ENCODE measurements around the gene NR4A1. TPM values are rescaled to one million over a fixed set of nuclear protein-coding genes. Genes with fewer than 3 reads are reported as not detected.

The NR4A1 gene
- total and polyA plus RNA-seq, 4 donors: 48.2 to 677 (median 284) TPM

- intact Hi-C loops (cut with DNase I): loop anchor here (2.0 kb wide), 3 partner anchors 19 to 59 kb away; no protein-coding TSS in a partner anchor
- H3K4me3 ChIP-seq (ENCODE audit: low read length in 2 of 2): no peak overlapping the region
- H3K4me1 ChIP-seq (ENCODE audit: control insufficient read depth in 1 of 2, insufficient read depth in 2 of 2, low read length in 2 of 2): no peaks in the 10 kb centered on the region
- no peaks in the 10 kb centered on the region for H3K9me3 ChIP-seq (ENCODE audit: control insufficient read depth, low read length)
- no peaks in the 10 kb centered on the region for H3K27me3 ChIP-seq (ENCODE audit: control insufficient read depth in 1 of 2, insufficient read depth in 2 of 2, low read length in 1 of 2)
- no peak overlapping the region for H3K27ac ChIP-seq (ENCODE audit: low read depth in 1 of 2, low read length in 2 of 2)
- WGBS, 2 donors: 26 to 27% methylated on average over 20 of the region's 20 CpGs
- ATAC-seq (ENCODE audit: low FRiP score) (peak; percentile 0), DNase-seq (no peak)
- H3K36me3 ChIP-seq (ENCODE audit: control insufficient read depth in 1 of 2, insufficient read depth in 2 of 2, low read length in 1 of 2): no peaks in the 10 kb centered on the region
Measured at GRCh38 chr12:52023976-52024688, 27.1 kb upstream of the NR4A1 start.

GRCh38 chr12:52024845-52025230, 26.4 kb upstream of the NR4A1 start:
- Histone ChIP-seq H3K4me3 (ENCODE audit: low read length in 2 of 2) (no peak overlapping the region), H3K4me1 (ENCODE audit: control insufficient read depth in 1 of 2, insufficient read depth in 2 of 2, low read length in 2 of 2) (no peaks in the 10 kb centered on the region), H3K27ac (ENCODE audit: low read depth in 1 of 2, low read length in 2 of 2) (no peak overlapping the region), H3K27me3 (ENCODE audit: control insufficient read depth in 1 of 2, insufficient read depth in 2 of 2, low read length in 1 of 2) (no peaks in the 10 kb centered on the region), H3K9me3 (ENCODE audit: control insufficient read depth, low read length) (no peaks in the 10 kb centered on the region), H3K36me3 (ENCODE audit: control insufficient read depth in 1 of 2, insufficient read depth in 2 of 2, low read length in 1 of 2) (no peaks in the 10 kb centered on the region)
- WGBS, 2 donors: 67 to 68% methylated on average over 15 of the region's 15 CpGs
- ATAC-seq (ENCODE audit: low FRiP score) (peak; percentile 51), DNase-seq (peak in 1 of 2 donors; percentile 74)
- intact Hi-C loops (cut with DNase I): loop anchor here (1.0 to 2.0 kb wide), 5 partner anchors 26 to 58 kb away; partner anchors contain the start of genes ATG101 (in 1 of the 2) and NR4A1 (in 1 of the 2)

- Histone ChIP-seq H3K27ac (ENCODE audit: low read depth in 1 of 2, low read length in 2 of 2) (no peak overlapping the region), H3K36me3 (ENCODE audit: control insufficient read depth in 1 of 2, insufficient read depth in 2 of 2, low read length in 1 of 2) (no peaks in the 10 kb centered on the region), H3K4me1 (ENCODE audit: control insufficient read depth in 1 of 2, insufficient read depth in 2 of 2, low read length in 2 of 2) (no peaks in the 10 kb centered on the region), H3K9me3 (ENCODE audit: control insufficient read depth, low read length) (no peaks in the 10 kb centered on the region), H3K27me3 (ENCODE audit: control insufficient read depth in 1 of 2, insufficient read depth in 2 of 2, low read length in 1 of 2) (no peaks in the 10 kb centered on the region), H3K4me3 (ENCODE audit: low read length in 2 of 2) (no peak overlapping the region)
- intact Hi-C loops (cut with DNase I): no loop called here
- ATAC-seq (ENCODE audit: low FRiP score) (no peak), DNase-seq (no peak)
- WGBS, 2 donors: 31 to 35% methylated on average over 5 of the region's 5 CpGs
Measured at GRCh38 chr12:52026263-52026662, 25.0 kb upstream of the NR4A1 start.

- Histone ChIP-seq H3K27ac (ENCODE audit: low read depth in 1 of 2, low read length in 2 of 2) (no peak overlapping the region), H3K9me3 (ENCODE audit: control insufficient read depth, low read length) (no peaks in the 10 kb centered on the region), H3K4me1 (ENCODE audit: control insufficient read depth in 1 of 2, insufficient read depth in 2 of 2, low read length in 2 of 2) (peaks cover 0 to 3% of the 10 kb centered on the region in 2 donors), H3K27me3 (ENCODE audit: control insufficient read depth in 1 of 2, insufficient read depth in 2 of 2, low read length in 1 of 2) (no peaks in the 10 kb centered on the region), H3K4me3 (ENCODE audit: low read length in 2 of 2) (no peak overlapping the region), H3K36me3 (ENCODE audit: control insufficient read depth in 1 of 2, insufficient read depth in 2 of 2, low read length in 1 of 2) (no peaks in the 10 kb centered on the region)
- DNase-seq (no peak), ATAC-seq (ENCODE audit: low FRiP score) (no peak)
- WGBS, 2 donors: 76 to 77% methylated on average over 12 of the region's 12 CpGs
- intact Hi-C loops (cut with DNase I): no loop called here
Measured at GRCh38 chr12:52027085-52027843, 24.0 kb upstream of the NR4A1 start.

GRCh38 chr12:52029685-52030084, 21.6 kb upstream of the NR4A1 start:
- DNase-seq: no peak
- H3K4me3 ChIP-seq (ENCODE audit: low read length in 2 of 2): no peak overlapping the region
- intact Hi-C loops (cut with DNase I): loop anchor here in 1 of 2 donors (1.0 kb wide), 1 partner anchor 53 kb away; no protein-coding TSS in a partner anchor
- 28 to 32% methylated on average over 4 of the region's 4 CpGs for WGBS, 2 donors
- ATAC-seq (ENCODE audit: low FRiP score): no peak
- no peaks in the 10 kb centered on the region for H3K27me3 ChIP-seq (ENCODE audit: control insufficient read depth in 1 of 2, insufficient read depth in 2 of 2, low read length in 1 of 2)
- H3K27ac ChIP-seq (ENCODE audit: low read depth in 1 of 2, low read length in 2 of 2): no peak overlapping the region
- peaks cover 0 to 4% of the 10 kb centered on the region in 2 donors for H3K4me1 ChIP-seq (ENCODE audit: control insufficient read depth in 1 of 2, insufficient read depth in 2 of 2, low read length in 2 of 2)
- H3K9me3 ChIP-seq (ENCODE audit: control insufficient read depth, low read length): no peaks in the 10 kb centered on the region
- H3K36me3 ChIP-seq (ENCODE audit: control insufficient read depth in 1 of 2, insufficient read depth in 2 of 2, low read length in 1 of 2): no peaks in the 10 kb centered on the region

GRCh38 chr12:52032446-52032803, 18.8 kb upstream of the NR4A1 start:
- Histone ChIP-seq H3K4me1 (ENCODE audit: control insufficient read depth in 1 of 2, insufficient read depth in 2 of 2, low read length in 2 of 2) (peaks cover 0 to 4% of the 10 kb centered on the region in 2 donors), H3K4me3 (ENCODE audit: low read length in 2 of 2) (no peak overlapping the region), H3K27me3 (ENCODE audit: control insufficient read depth in 1 of 2, insufficient read depth in 2 of 2, low read length in 1 of 2) (no peaks in the 10 kb centered on the region), H3K9me3 (ENCODE audit: control insufficient read depth, low read length) (no peaks in the 10 kb centered on the region), H3K36me3 (ENCODE audit: control insufficient read depth in 1 of 2, insufficient read depth in 2 of 2, low read length in 1 of 2) (no peaks in the 10 kb centered on the region), H3K27ac (ENCODE audit: low read depth in 1 of 2, low read length in 2 of 2) (peak overlapping the region; percentile 22 to 78)
- peak; percentile 73 to 81 for DNase-seq
- intact Hi-C loops (cut with DNase I): loop anchor here (2.0 kb wide), 2 partner anchors 18 to 38 kb away; partner anchors contain the start of gene NR4A1 (in 1 of the 2)
- ATAC-seq (ENCODE audit: low FRiP score): peak; percentile 66
- WGBS, 2 donors: 1 to 2% methylated on average over 5 of the region's 5 CpGs

GRCh38 chr12:52032804-52033445, 18.3 kb upstream of the NR4A1 start:
- no peaks in the 10 kb centered on the region for H3K9me3 ChIP-seq (ENCODE audit: control insufficient read depth, low read length)
- no peaks in the 10 kb centered on the region for H3K36me3 ChIP-seq (ENCODE audit: control insufficient read depth in 1 of 2, insufficient read depth in 2 of 2, low read length in 1 of 2)
- H3K4me1 ChIP-seq (ENCODE audit: control insufficient read depth in 1 of 2, insufficient read depth in 2 of 2, low read length in 2 of 2): peaks cover 0 to 4% of the 10 kb centered on the region in 2 donors
- peak; percentile 95 for ATAC-seq (ENCODE audit: low FRiP score)
- H3K27me3 ChIP-seq (ENCODE audit: control insufficient read depth in 1 of 2, insufficient read depth in 2 of 2, low read length in 1 of 2): no peaks in the 10 kb centered on the region
- intact Hi-C loops (cut with DNase I): loop anchor here (2.0 kb wide), 2 partner anchors 18 to 38 kb away; partner anchors contain the start of gene NR4A1 (in 1 of the 2)
- WGBS, 2 donors: 0% methylated on average over 48 of the region's 48 CpGs
- peak overlapping the region; percentile 80 to 89 for H3K27ac ChIP-seq (ENCODE audit: low read depth in 1 of 2, low read length in 2 of 2)
- DNase-seq: peak; percentile 99
- H3K4me3 ChIP-seq (ENCODE audit: low read length in 2 of 2): peak overlapping the region in 1 of 2 donors; percentile 12

GRCh38 chr12:52033446-52034140, 17.6 kb upstream of the NR4A1 start:
- Histone ChIP-seq H3K36me3 (ENCODE audit: control insufficient read depth in 1 of 2, insufficient read depth in 2 of 2, low read length in 1 of 2) (no peaks in the 10 kb centered on the region), H3K27me3 (ENCODE audit: control insufficient read depth in 1 of 2, insufficient read depth in 2 of 2, low read length in 1 of 2) (no peaks in the 10 kb centered on the region), H3K4me1 (ENCODE audit: control insufficient read depth in 1 of 2, insufficient read depth in 2 of 2, low read length in 2 of 2) (peaks cover 0 to 4% of the 10 kb centered on the region in 2 donors), H3K9me3 (ENCODE audit: control insufficient read depth, low read length) (no peaks in the 10 kb centered on the region), H3K4me3 (ENCODE audit: low read length in 2 of 2) (peak overlapping the region in 1 of 2 donors; percentile 12), H3K27ac (ENCODE audit: low read depth in 1 of 2, low read length in 2 of 2) (peak overlapping the region; percentile 80 to 89)
- intact Hi-C loops (cut with DNase I): loop anchor here (2.0 kb wide), 2 partner anchors 17 to 37 kb away; partner anchors contain the start of gene NR4A1 (in 1 of the 2)
- peak; percentile 2 for ATAC-seq (ENCODE audit: low FRiP score)
- DNase-seq: peak in 1 of 2 donors; percentile 73
- 69 to 70% methylated on average over 13 of the region's 13 CpGs for WGBS, 2 donors
